Muscle layer of duodenum (tissue), 2 donors: ENCODE measurements around the gene ZBTB34.

Experiments used
- H3K27ac ChIP-seq: one replicate; pipeline ENCODE4 v1.7.0; 2013; ENCODE audit warnings: mild to moderate bottlenecking, low read length
- H3K27me3 ChIP-seq: one replicate; pipeline ENCODE4 v1.7.0; 2013; ENCODE audit warnings: low read depth, mild to moderate bottlenecking, control low read depth, low read length
- H3K36me3 ChIP-seq, 2 donors: one replicate each; pipeline ENCODE4 v1.7.0; 2013; ENCODE audit warnings: low read length in 2 of 2, control low read depth in 1 of 2, mild to moderate bottlenecking in 1 of 2; ENCODE audit not compliant: insufficient read depth in 2 of 2, control insufficient read depth in 1 of 2
- H3K4me1 ChIP-seq, 2 donors: one replicate each; pipeline ENCODE4 v1.7.0; 2013; ENCODE audit warnings: low read length in 2 of 2, mild to moderate bottlenecking in 2 of 2, control low read depth in 1 of 2, moderate library complexity in 1 of 2; ENCODE audit not compliant: insufficient read depth in 2 of 2, control insufficient read depth in 1 of 2
- H3K4me3 ChIP-seq, 2 donors: one replicate each; pipeline ENCODE4 v1.7.0; 2013; ENCODE audit warnings: low read length in 2 of 2, low read depth in 1 of 2, mild to moderate bottlenecking in 1 of 2
- H3K9me3 ChIP-seq, 2 donors: one replicate each; pipeline ENCODE4 v1.7.0; 2013; ENCODE audit warnings: low read length in 2 of 2, control low read depth in 1 of 2, mild to moderate bottlenecking in 1 of 2; ENCODE audit not compliant: control insufficient read depth in 1 of 2
- donor health status: healthy.

The ZBTB34 gene

GRCh38 chr9:126880226-126880946 lies 19.9 kb downstream of the ZBTB34 start:
- no peak overlapping the region for H3K4me3 ChIP-seq
- H3K36me3 ChIP-seq = peaks cover 16 to 29% of the 10 kb centered on the region in 2 donors
- H3K9me3 ChIP-seq = no peaks in the 10 kb centered on the region
- peaks cover 0 to 4% of the 10 kb centered on the region in 2 donors for H3K4me1 ChIP-seq
- no peaks in the 10 kb centered on the region for H3K27me3 ChIP-seq
- H3K27ac ChIP-seq = no peak overlapping the region

DNA sequence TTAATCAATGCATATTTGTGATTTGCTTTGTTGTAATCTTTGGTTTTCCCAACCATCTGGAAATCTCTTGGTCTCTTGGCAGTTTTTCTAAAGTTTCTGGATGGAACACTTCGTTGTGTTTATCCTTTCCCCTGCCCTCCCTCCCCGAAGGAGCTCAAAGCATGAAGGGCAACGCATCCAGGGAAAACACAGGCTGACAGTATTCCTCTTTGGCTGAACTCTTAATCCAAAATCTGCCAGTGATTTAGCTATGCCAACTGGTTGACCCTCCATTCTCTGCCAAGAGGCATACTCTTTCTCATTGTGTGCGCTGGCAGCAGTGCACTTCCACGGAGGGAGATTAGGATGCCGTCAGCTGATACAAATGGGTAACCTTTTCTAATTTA lies 20.5 kb downstream of the ZBTB34 start:
- Histone ChIP-seq H3K4me3 (no peak overlapping the region), H3K27me3 (no peaks in the 10 kb centered on the region), H3K9me3 (no peaks in the 10 kb centered on the region), H3K4me1 (peaks cover 0 to 4% of the 10 kb centered on the region in 2 donors), H3K36me3 (peaks cover 16 to 29% of the 10 kb centered on the region in 2 donors), H3K27ac (no peak overlapping the region)

- Histone ChIP-seq H3K4me3 (no peak overlapping the region), H3K27ac (no peak overlapping the region), H3K9me3 (no peaks in the 10 kb centered on the region), H3K36me3 (peaks cover 16 to 29% of the 10 kb centered on the region in 2 donors), H3K27me3 (no peaks in the 10 kb centered on the region), H3K4me1 (peaks cover 0 to 4% of the 10 kb centered on the region in 2 donors)
These were observed 22.3 kb downstream of the ZBTB34 start for GRCh38 chr9:126882746-126883145.

DNA sequence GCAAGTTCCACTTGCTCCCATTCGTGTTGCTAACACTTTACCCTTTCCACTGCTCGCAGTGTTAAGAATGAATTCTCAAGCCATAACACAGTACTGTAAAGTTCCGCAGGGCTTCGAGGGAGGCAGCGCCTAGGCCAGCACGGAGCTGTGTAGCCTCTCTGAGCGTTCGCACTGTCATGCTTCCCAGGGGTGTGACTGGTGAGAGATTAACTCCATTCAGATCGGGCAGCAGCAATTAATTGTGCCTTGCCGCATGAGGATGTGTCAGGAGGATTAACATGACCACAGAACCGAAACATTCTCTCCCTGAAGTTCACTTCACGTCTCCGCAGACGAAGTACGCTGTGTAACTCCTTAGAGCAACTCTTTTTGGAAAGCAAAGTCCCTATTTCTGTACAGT lies 23.2 kb downstream of the ZBTB34 start:
- H3K9me3 ChIP-seq = no peaks in the 10 kb centered on the region
- peaks cover 0 to 4% of the 10 kb centered on the region in 2 donors for H3K4me1 ChIP-seq
- H3K36me3 ChIP-seq = peaks cover 16 to 29% of the 10 kb centered on the region in 2 donors
- H3K27me3 ChIP-seq = no peaks in the 10 kb centered on the region
- no peak overlapping the region for H3K4me3 ChIP-seq
- H3K27ac ChIP-seq = no peak overlapping the region

DNA sequence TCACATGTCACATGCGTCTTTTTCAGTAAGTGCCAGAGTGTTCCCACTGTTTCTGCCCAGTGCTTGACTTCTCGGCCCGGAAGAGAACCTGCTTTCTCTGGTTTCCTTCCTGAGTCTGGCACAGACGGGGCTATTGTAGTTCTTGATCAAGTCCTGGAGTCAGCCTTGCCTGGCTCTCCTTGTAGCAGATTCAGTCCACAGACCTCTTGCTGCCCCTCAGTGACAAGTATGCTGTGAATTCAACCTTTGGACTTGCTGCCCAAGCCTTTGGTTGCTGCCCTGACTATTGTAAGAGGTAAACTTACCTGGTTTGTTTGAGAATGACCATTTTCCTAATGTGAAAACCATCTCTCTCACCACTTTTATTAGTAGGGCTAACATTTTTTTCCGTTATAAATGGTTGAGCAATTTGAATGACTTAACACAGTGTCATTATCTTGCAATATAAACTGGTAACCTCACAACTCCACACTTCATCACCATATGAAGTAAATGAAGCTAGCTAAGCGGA lies 24.7 kb downstream of the ZBTB34 start:
- H3K27me3 ChIP-seq = no peaks in the 10 kb centered on the region
- H3K36me3 ChIP-seq = peaks cover 6 to 21% of the 10 kb centered on the region in 2 donors
- no peak overlapping the region for H3K4me3 ChIP-seq
- H3K4me1 ChIP-seq = peaks cover 0 to 3% of the 10 kb centered on the region in 2 donors
- H3K27ac ChIP-seq = no peak overlapping the region
- H3K9me3 ChIP-seq = no peaks in the 10 kb centered on the region

GRCh38 chr9:126886034-126886822 lies 25.8 kb downstream of the ZBTB34 start:
- Histone ChIP-seq H3K4me3 (no peak overlapping the region), H3K9me3 (no peaks in the 10 kb centered on the region), H3K36me3 (peaks cover 0 to 14% of the 10 kb centered on the region in 2 donors), H3K27ac (no peak overlapping the region), H3K4me1 (no peaks in the 10 kb centered on the region), H3K27me3 (no peaks in the 10 kb centered on the region)

DNA sequence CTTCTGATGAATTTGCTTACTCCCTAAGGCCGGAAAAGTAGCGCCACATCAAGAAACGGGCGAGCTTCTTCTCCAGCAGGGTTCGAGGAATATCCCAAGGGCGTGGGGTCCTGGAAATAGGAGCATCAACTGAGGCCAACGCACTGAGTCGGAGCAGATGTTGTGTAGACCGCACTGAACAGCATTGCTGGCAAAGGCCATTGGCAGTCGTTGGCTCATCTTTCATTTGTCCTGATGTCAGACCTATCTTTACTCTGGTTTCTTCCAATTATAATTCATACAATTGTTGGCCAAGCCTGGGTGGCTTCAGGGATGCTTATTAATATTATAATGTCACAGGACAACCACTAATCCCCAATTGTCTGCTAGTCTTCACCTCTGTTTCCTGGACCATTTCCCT lies 26.5 kb downstream of the ZBTB34 start:
- Histone ChIP-seq H3K9me3 (no peaks in the 10 kb centered on the region), H3K36me3 (peaks cover 0 to 9% of the 10 kb centered on the region in 2 donors), H3K4me3 (no peak overlapping the region), H3K4me1 (no peaks in the 10 kb centered on the region), H3K27me3 (no peaks in the 10 kb centered on the region), H3K27ac (no peak overlapping the region)

DNA sequence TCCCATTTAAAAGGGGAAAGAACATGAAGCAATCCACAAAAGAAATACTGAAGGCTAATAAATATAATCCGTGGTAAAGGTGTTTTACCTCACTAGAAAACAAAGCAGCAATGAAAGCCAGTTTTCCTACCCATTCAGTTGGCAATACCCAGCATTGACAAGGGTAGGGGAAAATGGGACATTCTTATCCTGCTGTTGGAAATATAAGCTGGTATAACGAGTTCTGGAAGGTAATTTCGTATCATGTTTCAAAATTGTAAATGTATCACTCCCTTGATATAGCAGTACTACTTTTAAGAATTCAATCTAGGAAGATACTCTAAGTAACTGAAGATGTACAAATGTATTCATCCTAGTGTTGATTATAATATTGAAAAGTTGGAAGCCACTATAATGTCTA lies 31.2 kb downstream of the ZBTB34 start:
- Histone ChIP-seq H3K4me3 (no peak overlapping the region), H3K27me3 (no peaks in the 10 kb centered on the region), H3K9me3 (no peaks in the 10 kb centered on the region), H3K4me1 (no peaks in the 10 kb centered on the region), H3K27ac (no peak overlapping the region), H3K36me3 (no peaks in the 10 kb centered on the region)

- Histone ChIP-seq H3K27me3 (no peaks in the 10 kb centered on the region), H3K9me3 (no peaks in the 10 kb centered on the region), H3K4me1 (no peaks in the 10 kb centered on the region), H3K36me3 (no peaks in the 10 kb centered on the region), H3K27ac (no peak overlapping the region), H3K4me3 (no peak overlapping the region)
These were observed 32.6 kb downstream of the ZBTB34 start for GRCh38 chr9:126893079-126893478.

- Histone ChIP-seq H3K27ac (no peak overlapping the region), H3K4me3 (no peak overlapping the region), H3K9me3 (no peaks in the 10 kb centered on the region), H3K27me3 (no peaks in the 10 kb centered on the region), H3K36me3 (no peaks in the 10 kb centered on the region), H3K4me1 (no peaks in the 10 kb centered on the region)
These were observed 33.7 kb downstream of the ZBTB34 start for GRCh38 chr9:126894052-126894603.

GRCh38 chr9:126902210-126902609 lies 41.8 kb downstream of the ZBTB34 start:
- no peaks in the 10 kb centered on the region for H3K4me1 ChIP-seq
- H3K36me3 ChIP-seq = no peaks in the 10 kb centered on the region
- H3K27me3 ChIP-seq = no peaks in the 10 kb centered on the region
- no peak overlapping the region for H3K4me3 ChIP-seq
- peaks cover 4 to 6% of the 10 kb centered on the region in 2 donors for H3K9me3 ChIP-seq
- no peak overlapping the region for H3K27ac ChIP-seq
